ENCODE data around the gene NAV3.

- TF ChIP-seq CTCF (IDR thresholded peaks at IDR 0.05) (no peak), POLR2A (IDR thresholded peaks at IDR 0.05) (no peak)
Measured at GRCh38 chr12:77850129-77850528, 19.4 kb downstream of the NAV3 start.

Data from right lobe of liver (tissue), 4 donors.